Activated CD8-positive, alpha-beta memory T cell treated with anti-CD3 and anti-CD28 coated beads, Interleukin-2, amount 10 ng/mL, durations not matched to agents 7 days and 5 days (primary cell): ENCODE data around the gene SYNJ2. TPM values are rescaled to one million over a fixed set of nuclear protein-coding genes. Genes with fewer than 3 reads are reported as not detected.

Source experiments
- ATAC-seq: fragments of 150-1000 bp; cut with Tn5 transposase; one replicate; pipeline ENCODE4 v1.10.0; 2021; ENCODE audit warnings: moderate library complexity
- CTCF ChIA-PET: fragments of 350-600 bp; sonication (Branson Sonifier 250); formaldehyde crosslinking; loops from one replicate; lab custom pipeline; 2021; ENCODE audit warnings: antibody characterized with exemption; lab: Charles Lee
- DNase-seq: peaks from one replicate; pipeline ENCODE4 v3.0.0-alpha.2; 2020
- H3K27ac Mint-ChIP-seq: one replicate; pipeline ENCODE4 v1.8.0; 2021; ENCODE audit warnings: mild to moderate bottlenecking, mixed read lengths
- H3K27me3 Mint-ChIP-seq: one replicate; pipeline ENCODE4 v1.8.0; 2021; ENCODE audit warnings: mixed read lengths
- H3K36me3 Mint-ChIP-seq: one replicate; pipeline ENCODE4 v1.8.0; 2021; ENCODE audit warnings: mild to moderate bottlenecking, mixed read lengths
- H3K4me1 Mint-ChIP-seq: one replicate; pipeline ENCODE4 v1.8.0; 2021; ENCODE audit warnings: mixed read lengths
- H3K4me3 Mint-ChIP-seq: one replicate; pipeline ENCODE4 v1.8.0; 2021; ENCODE audit warnings: mild to moderate bottlenecking, moderate library complexity, mixed read lengths
- H3K9me3 Mint-ChIP-seq: one replicate; pipeline ENCODE4 v1.8.0; 2022; ENCODE audit warnings: low read depth, mixed read lengths
- total RNA-seq, 2 experiments: library from RNA; stranded (reverse); gene quantifications; one replicate each; pipeline ENCODE4 v1.2.3, GENCODE V29; 2021

SYNJ2 gene
- total RNA-seq, 2 experiments from 2014 or later, result 41.2 to 42.7 TPM

DNA sequence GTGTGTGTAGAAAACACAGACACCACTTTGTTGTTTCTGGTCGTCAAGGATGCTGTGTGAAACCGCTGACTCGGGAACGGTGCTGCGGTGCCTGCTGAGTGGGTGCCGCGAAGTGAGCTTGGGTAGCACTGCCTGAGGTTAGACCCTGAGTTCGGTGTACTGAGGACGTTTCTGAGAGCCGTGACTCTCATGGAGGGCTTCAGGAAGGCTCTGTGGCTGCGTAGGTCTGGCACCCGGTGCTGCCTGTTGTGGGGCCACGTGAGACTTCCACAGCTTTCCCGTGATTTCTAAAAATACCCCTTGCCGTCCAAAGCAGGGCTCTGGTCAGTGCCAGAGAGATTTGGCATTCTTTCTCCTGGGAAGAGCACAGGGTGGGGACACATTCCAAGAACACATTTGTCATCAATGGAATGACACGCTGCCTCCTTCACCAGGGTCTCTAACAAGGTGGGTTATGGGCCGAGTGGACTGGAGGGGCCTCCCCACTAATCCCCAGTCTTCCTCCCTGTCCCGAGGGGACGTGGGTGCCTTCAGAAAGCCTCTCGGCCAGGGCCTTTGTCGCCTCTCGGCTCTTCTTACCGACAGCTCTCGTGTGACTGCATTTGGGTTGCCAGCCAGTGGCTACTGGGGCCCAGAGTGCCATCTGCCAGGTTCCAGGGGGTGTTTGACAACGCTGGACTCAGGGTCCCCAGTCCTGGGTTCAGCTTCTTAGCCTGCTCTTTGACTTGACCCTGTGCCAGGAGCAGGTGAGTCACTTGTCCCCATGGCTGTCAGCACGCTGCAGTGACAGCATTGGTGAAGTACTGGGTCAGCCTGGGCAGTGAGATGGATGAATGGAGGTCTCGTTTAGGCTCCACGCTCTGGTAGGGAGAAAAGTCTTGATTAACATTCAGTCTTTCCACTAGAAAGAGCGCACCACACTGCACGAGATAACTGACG lies 62.2 kb downstream of the SYNJ2 start:
- no peaks in the 10 kb centered on the region for H3K27me3 Mint-ChIP-seq

DNA sequence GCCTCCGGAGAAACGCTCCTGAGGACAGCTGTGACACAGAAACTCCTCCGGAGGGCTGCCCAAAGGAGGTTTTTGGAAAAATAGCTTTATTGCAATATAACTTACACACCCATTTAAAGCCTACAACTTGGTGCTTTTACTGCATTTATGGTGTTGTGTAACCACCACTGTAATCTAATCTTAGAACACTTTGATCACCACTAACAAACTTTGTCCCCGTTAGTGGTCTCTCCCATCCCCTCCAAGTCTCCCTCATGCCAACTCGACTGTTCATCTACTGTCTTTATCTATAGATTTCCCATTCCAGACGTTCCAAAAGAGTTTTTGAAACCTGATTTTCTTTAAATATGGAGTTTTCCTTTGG lies 62.8 kb downstream of the SYNJ2 start:
- Mint-ChIP-seq H3K27me3 (no peaks in the 10 kb centered on the region), H3K4me1 (peaks cover 60% of the 10 kb centered on the region), H3K9me3 (no peaks in the 10 kb centered on the region), H3K4me3 (no peak overlapping the region), H3K36me3 (peaks cover 33% of the 10 kb centered on the region), H3K27ac (no peak overlapping the region)
- CTCF ChIA-PET, result interaction anchor here (1.0 to 2.2 kb wide), 2 partner anchors 14 to 18 kb away, joined by 3 to 10 read pairs; no protein-coding TSS in a partner anchor
- DNase-seq (no peak), ATAC-seq (no peak)

More for the DNA sequence above, 62.2 kb downstream of the SYNJ2 start:
- CTCF ChIA-PET, result interaction anchor here (1.0 to 2.2 kb wide), 2 partner anchors 14 to 18 kb away, joined by 3 to 10 read pairs; no protein-coding TSS in a partner anchor
- Mint-ChIP-seq H3K36me3 (peaks cover 35% of the 10 kb centered on the region), H3K27ac (peak overlapping the region; percentile 0), H3K4me1 (peaks cover 64% of the 10 kb centered on the region), H3K4me3 (no peak overlapping the region), H3K9me3 (no peaks in the 10 kb centered on the region)
- ATAC-seq (no peak), DNase-seq (no peak)

DNA sequence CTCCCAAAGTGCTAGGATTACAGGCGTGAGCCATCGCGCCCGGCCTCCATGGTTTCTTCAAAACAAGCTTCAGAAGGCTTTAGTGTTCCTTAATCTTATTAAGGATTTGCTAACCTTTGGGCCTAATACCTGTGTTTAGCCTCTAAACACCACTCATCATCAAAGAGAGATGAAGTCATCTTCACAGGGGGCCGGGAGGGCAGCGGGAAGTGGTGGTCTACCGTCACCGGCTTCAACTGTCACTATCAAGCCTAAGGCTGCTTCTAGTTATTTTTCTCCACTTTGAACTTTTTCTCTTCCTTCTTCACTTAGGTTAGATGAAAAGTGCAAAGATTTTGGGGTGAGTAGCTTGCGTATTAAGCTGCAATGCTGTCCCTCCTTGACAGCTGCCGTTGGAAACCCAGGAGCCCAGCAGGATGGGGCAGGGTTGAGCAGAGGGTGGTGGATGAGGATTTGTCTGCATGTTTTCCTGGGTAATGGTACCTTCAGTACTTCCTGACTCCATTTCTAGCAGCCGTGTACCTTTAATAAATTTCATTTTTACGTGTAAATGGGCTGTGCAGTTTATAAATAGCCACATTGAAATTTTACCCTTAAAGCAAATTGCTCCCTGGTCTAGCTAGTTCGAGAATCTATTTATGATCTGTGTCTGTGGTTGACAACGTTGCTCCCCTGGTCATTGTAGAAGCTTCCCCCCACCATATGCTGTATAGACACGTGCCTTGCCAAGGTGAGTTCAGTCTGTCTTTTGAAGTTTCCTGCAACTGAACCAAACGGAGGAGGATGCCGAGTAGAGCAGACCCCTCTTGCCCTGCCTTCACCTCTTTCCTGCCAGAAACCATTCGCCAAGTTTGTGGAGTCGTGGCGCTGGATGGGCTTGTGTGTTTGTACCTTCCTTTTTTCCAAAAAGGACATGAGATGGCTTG lies 64.8 kb downstream of the SYNJ2 start:
- no peaks in the 10 kb centered on the region for H3K9me3 Mint-ChIP-seq
- peak overlapping the region; percentile 83 for H3K27ac Mint-ChIP-seq
- peaks cover 40% of the 10 kb centered on the region for H3K4me1 Mint-ChIP-seq
- peak overlapping the region; percentile 9 for H3K4me3 Mint-ChIP-seq
- H3K27me3 Mint-ChIP-seq, result no peaks in the 10 kb centered on the region
- CTCF ChIA-PET, result interaction anchor here (1.1 to 3.8 kb wide), 7 partner anchors 9 to 66 kb away, joined by 4 to 23 read pairs (median 8); no protein-coding TSS in a partner anchor
- ATAC-seq, result peak; percentile 71
- H3K36me3 Mint-ChIP-seq, result peaks cover 32% of the 10 kb centered on the region
- DNase-seq, result peak; percentile 65

DNA sequence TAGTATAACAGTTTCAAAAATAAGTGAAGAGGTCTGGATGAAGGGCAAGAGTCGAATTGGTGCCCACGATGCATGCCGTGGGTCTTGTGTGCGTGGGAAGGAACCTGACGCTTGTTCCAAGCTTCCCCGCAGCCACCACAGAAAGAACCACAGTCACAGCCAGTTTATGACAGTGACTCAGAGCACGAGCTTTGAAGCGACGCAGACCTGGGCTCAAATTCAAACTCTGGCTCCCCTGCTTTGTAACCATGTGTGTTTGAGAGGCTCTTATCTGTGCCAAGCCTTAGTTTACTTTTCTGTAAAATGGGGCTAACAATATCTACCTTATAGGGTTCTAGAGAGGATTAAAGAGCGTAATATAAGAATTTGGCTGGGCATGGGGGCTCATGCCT lies 65.5 kb downstream of the SYNJ2 start:
- DNase-seq, result peak; percentile 91
- Mint-ChIP-seq H3K4me1 (peaks cover 36% of the 10 kb centered on the region), H3K9me3 (no peaks in the 10 kb centered on the region), H3K4me3 (peak overlapping the region; percentile 9), H3K27ac (peak overlapping the region; percentile 83), H3K27me3 (no peaks in the 10 kb centered on the region), H3K36me3 (peaks cover 34% of the 10 kb centered on the region)
- peak; percentile 73 for ATAC-seq
- CTCF ChIA-PET, result interaction anchor here (1.1 to 3.8 kb wide), 7 partner anchors 9 to 67 kb away, joined by 4 to 23 read pairs (median 8); no protein-coding TSS in a partner anchor

DNA sequence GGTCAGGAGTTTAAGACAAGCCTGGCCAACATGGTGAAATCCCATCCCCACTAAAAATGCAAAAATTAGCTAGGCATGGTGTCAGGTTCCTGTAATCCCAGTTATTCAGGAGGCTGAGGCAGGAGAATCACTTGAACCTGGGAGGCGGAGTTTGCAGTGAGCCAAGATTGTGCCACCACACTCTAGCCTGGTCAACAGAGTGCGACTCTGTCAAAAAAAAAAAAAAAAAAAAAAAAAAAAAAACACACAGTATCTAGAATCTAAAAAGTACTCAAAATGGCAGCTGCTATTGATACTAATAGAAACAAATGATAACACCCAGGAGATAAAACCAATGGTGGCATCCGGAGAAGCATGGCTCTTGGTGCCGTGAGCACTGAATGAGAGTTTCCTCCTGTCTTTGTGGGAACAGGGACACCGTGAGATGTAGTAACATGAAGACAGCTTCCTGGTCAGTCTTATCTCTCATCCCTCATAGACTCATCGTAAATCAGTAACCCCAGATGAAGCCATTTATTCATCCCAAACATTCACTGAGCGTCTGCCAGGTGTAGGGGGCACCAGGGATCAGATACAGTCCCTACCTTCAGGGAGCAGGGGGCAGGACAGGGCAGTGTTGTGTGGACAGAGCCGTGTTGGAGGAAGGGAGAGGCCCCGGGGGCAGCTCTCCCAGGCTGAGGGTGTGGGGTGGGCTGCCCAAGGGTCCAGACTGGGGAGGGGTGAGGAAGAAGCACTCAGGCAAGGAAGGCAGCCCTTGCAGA lies 66.1 kb downstream of the SYNJ2 start:
- peak overlapping the region; percentile 83 for H3K27ac Mint-ChIP-seq

DNA sequence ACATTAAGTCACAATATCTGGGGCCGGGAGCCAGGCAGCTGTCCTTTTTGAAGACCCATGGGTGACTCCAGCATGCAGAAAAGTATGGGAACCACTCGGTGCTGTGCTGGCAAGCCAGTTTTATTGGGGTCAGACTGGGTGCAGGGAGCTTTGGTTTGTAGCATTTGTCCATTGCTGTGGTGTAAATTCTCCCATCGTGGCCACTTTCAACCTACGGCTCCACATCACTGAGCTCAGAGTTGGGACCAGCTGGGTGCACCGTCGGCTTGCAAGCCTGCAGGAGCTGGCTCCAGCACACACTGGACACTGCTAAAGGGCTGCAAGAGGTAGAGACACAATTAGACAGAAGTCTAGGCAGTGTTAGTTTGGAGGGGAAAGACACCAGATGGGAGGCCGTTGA lies 66.9 kb downstream of the SYNJ2 start:
- no peak overlapping the region for H3K4me3 Mint-ChIP-seq
- CTCF ChIA-PET, result interaction anchor here (0.6 to 3.8 kb wide), 8 partner anchors 8 to 65 kb away, joined by 3 to 23 read pairs (median 6); no protein-coding TSS in a partner anchor
- ATAC-seq (no peak), DNase-seq (no peak)
- no peaks in the 10 kb centered on the region for H3K9me3 Mint-ChIP-seq
- H3K36me3 Mint-ChIP-seq, result peaks cover 32% of the 10 kb centered on the region
- no peaks in the 10 kb centered on the region for H3K27me3 Mint-ChIP-seq
- peak overlapping the region; percentile 31 for H3K27ac Mint-ChIP-seq
- H3K4me1 Mint-ChIP-seq, result peaks cover 34% of the 10 kb centered on the region

More for the DNA sequence above, 66.1 kb downstream of the SYNJ2 start:
- no peaks in the 10 kb centered on the region for H3K27me3 Mint-ChIP-seq
- ATAC-seq (no peak), DNase-seq (no peak)
- H3K4me3 Mint-ChIP-seq, result no peak overlapping the region
- peaks cover 35% of the 10 kb centered on the region for H3K36me3 Mint-ChIP-seq
- peaks cover 34% of the 10 kb centered on the region for H3K4me1 Mint-ChIP-seq
- CTCF ChIA-PET, result interaction anchor here (1.5 to 3.8 kb wide), 6 partner anchors 10 to 68 kb away, joined by 4 to 23 read pairs (median 9); no protein-coding TSS in a partner anchor
- H3K9me3 Mint-ChIP-seq, result no peaks in the 10 kb centered on the region

DNA sequence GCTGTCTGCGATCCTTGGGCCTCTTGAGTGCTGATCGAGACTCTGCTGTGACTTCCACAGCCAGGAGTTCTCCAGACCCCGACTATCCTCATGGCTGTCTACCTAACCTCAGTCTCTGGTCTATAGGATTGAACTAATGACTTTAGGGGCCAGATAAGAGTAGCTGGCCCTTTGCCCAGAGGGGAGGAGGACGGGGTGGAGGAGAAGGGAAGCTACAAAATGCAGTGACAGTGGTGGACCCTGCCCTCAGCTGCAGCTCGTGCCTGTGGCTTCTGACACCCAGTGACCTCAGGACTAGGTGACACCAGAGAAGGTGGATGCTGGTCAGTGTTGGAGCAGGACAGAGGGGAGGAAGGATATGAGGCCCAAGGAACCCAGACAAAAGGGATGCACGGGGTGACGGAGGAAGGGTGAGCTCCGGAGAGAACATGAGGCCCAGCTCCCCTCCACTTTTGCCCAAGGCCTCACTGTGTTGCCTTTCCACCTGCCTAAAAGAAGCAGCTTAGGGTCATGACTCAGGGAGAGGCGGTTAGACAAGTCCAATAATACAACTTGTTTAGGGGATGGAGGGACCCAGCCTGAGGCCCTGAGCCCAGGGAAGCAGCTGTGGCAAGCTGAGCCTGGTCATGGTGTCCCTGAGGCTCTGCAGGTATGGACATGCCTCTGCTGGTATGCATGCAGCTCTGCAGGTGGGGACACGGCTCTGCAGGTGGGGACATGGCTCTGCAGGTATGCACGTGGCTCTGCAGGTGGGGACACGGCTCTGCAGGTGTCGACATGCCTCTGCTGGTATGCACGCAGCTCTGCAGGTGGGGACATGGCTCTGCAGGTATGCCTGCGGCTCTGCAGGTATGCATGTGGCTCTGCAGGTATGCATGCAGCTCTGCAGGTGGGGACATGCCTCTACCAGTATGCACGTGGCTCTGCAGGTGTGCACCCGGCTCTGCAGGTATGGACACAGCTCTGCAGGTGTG lies 67.7 kb downstream of the SYNJ2 start:
- no peak for DNase-seq
- H3K27ac Mint-ChIP-seq, result peak overlapping the region; percentile 13

DNA sequence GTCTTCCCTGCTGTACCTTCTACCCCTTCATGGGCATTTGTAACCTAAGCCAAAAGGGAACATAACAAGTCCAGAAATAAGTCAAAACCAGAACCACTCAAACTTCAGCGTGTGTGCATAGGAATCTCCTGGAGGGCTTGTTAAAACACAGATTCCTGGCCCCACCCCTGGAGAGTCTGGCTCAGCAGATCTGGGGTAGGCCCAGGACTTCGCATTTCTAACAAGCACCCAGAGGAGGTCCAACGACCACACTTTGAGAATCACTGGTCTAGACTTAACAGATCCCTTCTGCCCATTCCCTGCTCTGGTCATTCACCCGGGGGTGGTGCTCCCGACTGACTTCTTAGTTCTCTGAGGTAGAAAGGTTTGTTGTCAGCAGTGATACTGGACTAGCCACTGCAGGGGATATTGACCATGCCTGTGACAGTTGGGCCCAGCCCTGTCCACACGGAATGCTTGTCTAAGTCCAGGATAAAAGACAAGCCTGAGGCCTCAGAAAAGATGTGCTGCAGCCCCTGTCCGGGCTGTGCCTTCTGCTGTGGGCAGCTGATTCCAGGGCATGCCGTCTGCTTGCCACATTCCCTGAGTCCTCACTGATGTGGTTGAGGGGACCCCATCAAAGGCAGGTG lies 68.6 kb downstream of the SYNJ2 start:
- Mint-ChIP-seq H3K36me3 (peaks cover 30% of the 10 kb centered on the region), H3K4me1 (peaks cover 34% of the 10 kb centered on the region), H3K4me3 (no peak overlapping the region), H3K27me3 (no peaks in the 10 kb centered on the region), H3K9me3 (no peaks in the 10 kb centered on the region), H3K27ac (no peak overlapping the region)
- no peak for ATAC-seq
- CTCF ChIA-PET, result interaction anchor here (1.4 to 1.8 kb wide), 2 partner anchors 9 to 22 kb away, joined by 3 to 9 read pairs; no protein-coding TSS in a partner anchor
- DNase-seq, result no peak

More for the DNA sequence above, 67.7 kb downstream of the SYNJ2 start:
- Mint-ChIP-seq H3K36me3 (peaks cover 33% of the 10 kb centered on the region), H3K4me1 (peaks cover 34% of the 10 kb centered on the region), H3K9me3 (no peaks in the 10 kb centered on the region), H3K4me3 (no peak overlapping the region), H3K27me3 (no peaks in the 10 kb centered on the region)
- CTCF ChIA-PET, result interaction anchor here (0.7 to 3.8 kb wide), 7 partner anchors 8 to 27 kb away, joined by 3 to 23 read pairs (median 4); no protein-coding TSS in a partner anchor
- ATAC-seq, result no peak

DNA sequence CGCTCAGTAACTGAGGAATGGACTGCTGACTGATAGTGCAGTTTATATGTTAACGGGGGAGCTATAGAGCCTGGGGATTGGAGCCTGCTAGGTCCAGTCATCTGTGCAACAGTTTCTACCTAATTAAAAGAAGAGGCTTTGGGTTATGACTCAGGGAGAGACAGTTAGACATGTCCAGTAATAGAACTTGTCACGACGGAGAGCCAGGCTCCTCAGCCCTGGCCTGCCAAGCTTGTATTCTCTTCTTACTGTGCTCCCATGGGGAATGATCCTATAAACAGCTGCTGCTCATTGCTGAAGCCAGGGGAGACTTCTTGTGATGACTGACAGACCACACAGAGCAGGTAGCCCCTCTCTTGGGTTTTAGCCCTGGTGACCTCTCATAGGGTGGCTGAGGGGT lies 69.3 kb downstream of the SYNJ2 start:
- H3K27ac Mint-ChIP-seq, result no peak overlapping the region
- H3K4me3 Mint-ChIP-seq, result no peak overlapping the region
- ATAC-seq (no peak), DNase-seq (no peak)
- CTCF ChIA-PET, result interaction anchor here (1.4 kb wide), 1 partner anchor 9 kb away, joined by 3 read pairs; no protein-coding TSS in a partner anchor
- H3K4me1 Mint-ChIP-seq, result peaks cover 29% of the 10 kb centered on the region
- no peaks in the 10 kb centered on the region for H3K9me3 Mint-ChIP-seq
- H3K36me3 Mint-ChIP-seq, result peaks cover 24% of the 10 kb centered on the region
- no peaks in the 10 kb centered on the region for H3K27me3 Mint-ChIP-seq

DNA sequence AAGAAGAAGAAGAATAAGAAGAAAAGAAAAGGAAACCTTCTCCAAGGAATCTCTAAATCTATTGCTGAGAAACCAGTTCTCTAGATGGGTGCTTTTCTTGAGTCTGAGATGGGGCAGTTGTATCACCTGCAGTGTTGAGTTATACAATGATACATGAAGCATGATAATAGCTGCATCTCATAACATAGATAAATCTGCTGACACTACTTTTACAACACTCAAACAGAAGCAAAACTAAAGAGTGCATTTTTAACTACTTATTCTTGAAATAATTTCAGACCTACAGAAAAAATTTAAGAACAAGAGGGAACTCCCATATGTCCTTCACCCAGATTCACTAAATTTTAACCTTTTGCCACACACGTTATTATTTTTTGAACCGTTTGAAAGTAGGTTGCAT lies 70.3 kb downstream of the SYNJ2 start:
- Mint-ChIP-seq H3K27ac (no peak overlapping the region), H3K9me3 (no peaks in the 10 kb centered on the region), H3K36me3 (peaks cover 18% of the 10 kb centered on the region), H3K4me1 (peaks cover 27% of the 10 kb centered on the region), H3K4me3 (no peak overlapping the region), H3K27me3 (no peaks in the 10 kb centered on the region)
- CTCF ChIA-PET, result no interaction called here
- ATAC-seq (no peak), DNase-seq (no peak)
